Suprapubic skin (tissue), 4 donors: ENCODE results near the gene UBASH3A. TPM values are rescaled to one million over a fixed set of nuclear protein-coding genes. Genes with fewer than 3 reads are reported as not detected.
A peak's percentile ranks its signal among the peaks of the same experiment; 100 is the strongest.

Experiments used
- DNase-seq, 2 donors: peaks; one replicate each; pipeline ENCODE4 v3.0.0-alpha.2; 2019; ENCODE audit warnings: low spot score in 2 of 2
- H3K27ac ChIP-seq: fragments of 200-600 bp; sonication (generic); one replicate; pipeline ENCODE4 v1.5.1; 2019
- H3K27me3 ChIP-seq: fragments of 200-600 bp; sonication (generic); one replicate; pipeline ENCODE4 v1.5.1; 2019
- H3K36me3 ChIP-seq: fragments of 200-600 bp; sonication (generic); one replicate; pipeline ENCODE4 v1.5.1; 2019
- H3K4me1 ChIP-seq: fragments of 200-600 bp; sonication (generic); one replicate; pipeline ENCODE4 v1.5.1; 2019
- H3K4me3 ChIP-seq: fragments of 200-600 bp; sonication (generic); one replicate; pipeline ENCODE4 v1.5.1; 2019; ENCODE audit warnings: mild to moderate bottlenecking
- H3K9me3 ChIP-seq: fragments of 200-600 bp; sonication (generic); one replicate; pipeline ENCODE4 v1.5.1; 2019
- EP300 ChIP-seq: sonication (generic); formaldehyde crosslinking; IDR thresholded peaks from one replicate; pipeline ENCODE4 v1.6.1; 2017; ENCODE audit warnings: antibody characterized with exemption
- POLR2A ChIP-seq, 2 donors: fragments of 450-650 bp; IDR thresholded peaks; one replicate each; pipeline ENCODE4 v1.6.1; 2017; ENCODE audit warnings: antibody characterized with exemption in 2 of 2, mild to moderate bottlenecking in 2 of 2, moderate library complexity in 2 of 2
- POLR2AphosphoS5 ChIP-seq, 3 donors: sonication (generic); formaldehyde crosslinking; IDR thresholded peaks; one replicate each; pipeline ENCODE4 v1.6.1; 2017; ENCODE audit warnings: antibody characterized with exemption in 3 of 3
- WGBS: methylation state at CpG from one replicate; pipeline ENCODE4 v1.1.5; 2018; 5-methylcytosine and 5-hydroxymethylcytosine counted together
- total RNA-seq, 4 donors: library from RNA; depleted of rRNA; stranded (reverse); fragments of >200 nt; gene quantifications; one replicate each; pipeline ENCODE4 v1.1.0, GENCODE V29; 2016
- TF ChIP-seq, protein P1 (sequence below), 2 donors: fragments of 200-600 bp in 1 of 2; fragments of 450-650 bp in 1 of 2; sonication (generic) in 1 of 2; IDR thresholded peaks; one replicate each; pipeline ENCODE4 v1.5.1; 2016 to 2019; ENCODE audit warnings: antibody characterized with exemption in 2 of 2, mild to moderate bottlenecking in 1 of 2, moderate library complexity in 1 of 2

Gene UBASH3A
- total RNA-seq, 4 donors from 2014 or later = 0.36 to 1.0 (median 0.47) TPM; not detected in 1

GRCh38 chr21:42435401-42435800, 31.7 kb downstream of the UBASH3A start:
- H3K4me1 ChIP-seq = no peaks in the 10 kb centered on the region
- no peak overlapping the region for H3K27ac ChIP-seq
- no peak for DNase-seq
- peaks cover 24% of the 10 kb centered on the region for H3K27me3 ChIP-seq
- WGBS = 79% methylated on average over 4 of the region's 4 CpGs
- H3K36me3 ChIP-seq = no peaks in the 10 kb centered on the region
- peaks cover 3% of the 10 kb centered on the region for H3K9me3 ChIP-seq
- no peak overlapping the region for H3K4me3 ChIP-seq
- TF ChIP-seq POLR2A (IDR thresholded peaks at IDR 0.05) (no peak), POLR2AphosphoS5 (IDR thresholded peaks at IDR 0.05) (no peak), EP300 (no peak)
- TF ChIP-seq, protein P1, sequence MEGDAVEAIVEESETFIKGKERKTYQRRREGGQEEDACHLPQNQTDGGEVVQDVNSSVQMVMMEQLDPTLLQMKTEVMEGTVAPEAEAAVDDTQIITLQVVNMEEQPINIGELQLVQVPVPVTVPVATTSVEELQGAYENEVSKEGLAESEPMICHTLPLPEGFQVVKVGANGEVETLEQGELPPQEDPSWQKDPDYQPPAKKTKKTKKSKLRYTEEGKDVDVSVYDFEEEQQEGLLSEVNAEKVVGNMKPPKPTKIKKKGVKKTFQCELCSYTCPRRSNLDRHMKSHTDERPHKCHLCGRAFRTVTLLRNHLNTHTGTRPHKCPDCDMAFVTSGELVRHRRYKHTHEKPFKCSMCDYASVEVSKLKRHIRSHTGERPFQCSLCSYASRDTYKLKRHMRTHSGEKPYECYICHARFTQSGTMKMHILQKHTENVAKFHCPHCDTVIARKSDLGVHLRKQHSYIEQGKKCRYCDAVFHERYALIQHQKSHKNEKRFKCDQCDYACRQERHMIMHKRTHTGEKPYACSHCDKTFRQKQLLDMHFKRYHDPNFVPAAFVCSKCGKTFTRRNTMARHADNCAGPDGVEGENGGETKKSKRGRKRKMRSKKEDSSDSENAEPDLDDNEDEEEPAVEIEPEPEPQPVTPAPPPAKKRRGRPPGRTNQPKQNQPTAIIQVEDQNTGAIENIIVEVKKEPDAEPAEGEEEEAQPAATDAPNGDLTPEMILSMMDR (IDR thresholded peaks at IDR 0.05) = no peak

GRCh38 chr21:42435833-42436232, 32.1 kb downstream of the UBASH3A start:
- H3K27me3 ChIP-seq = peaks cover 20% of the 10 kb centered on the region

GRCh38 chr21:42436914-42437313, 33.2 kb downstream of the UBASH3A start:
- no peak overlapping the region for H3K4me3 ChIP-seq
- no peaks in the 10 kb centered on the region for H3K36me3 ChIP-seq
- H3K9me3 ChIP-seq = peaks cover 3% of the 10 kb centered on the region
- H3K27ac ChIP-seq = no peak overlapping the region
- H3K27me3 ChIP-seq = peaks cover 16% of the 10 kb centered on the region
- H3K4me1 ChIP-seq = no peaks in the 10 kb centered on the region
- peak in 1 of 2 donors; percentile 2 for DNase-seq
- no peak for TF ChIP-seq EP300
- TF ChIP-seq, protein P1 (IDR thresholded peaks at IDR 0.05) = no peak
- TF ChIP-seq POLR2AphosphoS5 (IDR thresholded peaks at IDR 0.05) = no peak
- TF ChIP-seq POLR2A (IDR thresholded peaks at IDR 0.05) = no peak

More at GRCh38 chr21:42435833-42436232, 32.1 kb downstream of the UBASH3A start:
- Histone ChIP-seq H3K4me3 (no peak overlapping the region), H3K4me1 (no peaks in the 10 kb centered on the region), H3K9me3 (peaks cover 3% of the 10 kb centered on the region), H3K27ac (no peak overlapping the region), H3K36me3 (no peaks in the 10 kb centered on the region)
- TF ChIP-seq, protein P1 (IDR thresholded peaks at IDR 0.05) = no peak
- TF ChIP-seq POLR2A (IDR thresholded peaks at IDR 0.05) (no peak), EP300 (no peak)
- no peak for DNase-seq

GRCh38 chr21:42437786-42438185, 34.1 kb downstream of the UBASH3A start:
- Histone ChIP-seq H3K9me3 (no peaks in the 10 kb centered on the region), H3K36me3 (no peaks in the 10 kb centered on the region), H3K27me3 (peaks cover 16% of the 10 kb centered on the region), H3K4me3 (no peak overlapping the region), H3K4me1 (no peaks in the 10 kb centered on the region), H3K27ac (no peak overlapping the region)
- peak in 1 of 2 donors; percentile 28 for DNase-seq
- 47% methylated on average over 8 of the region's 8 CpGs for WGBS
- TF ChIP-seq EP300 = no peak
- TF ChIP-seq, protein P1 (IDR thresholded peaks at IDR 0.05) = no peak
- TF ChIP-seq POLR2A (IDR thresholded peaks at IDR 0.05) = no peak
- no peak for TF ChIP-seq POLR2AphosphoS5 (IDR thresholded peaks at IDR 0.05)

- no peak for DNase-seq
- Histone ChIP-seq H3K4me3 (no peak overlapping the region), H3K27me3 (peaks cover 13% of the 10 kb centered on the region), H3K4me1 (no peaks in the 10 kb centered on the region), H3K27ac (no peak overlapping the region), H3K36me3 (no peaks in the 10 kb centered on the region), H3K9me3 (no peaks in the 10 kb centered on the region)
- TF ChIP-seq, protein P1 (IDR thresholded peaks at IDR 0.05) = no peak
- no peak for TF ChIP-seq EP300
- TF ChIP-seq POLR2AphosphoS5 (IDR thresholded peaks at IDR 0.05) = no peak
- TF ChIP-seq POLR2A (IDR thresholded peaks at IDR 0.05) = no peak
- WGBS = 90% methylated on average over 24 of the region's 25 CpGs
Observed at GRCh38 chr21:42438316-42439205, 34.9 kb downstream of the UBASH3A start.
